Activated gamma-delta T cell treated with Interleukin-2 at 50 U/mL for 16 hours (primary cell): ENCODE data around the gene SEBOX.

Experiments
- DNase-seq: peaks from one replicate; pipeline ENCODE4 v3.0.0-alpha.2; 2020

SEBOX gene, protein sequence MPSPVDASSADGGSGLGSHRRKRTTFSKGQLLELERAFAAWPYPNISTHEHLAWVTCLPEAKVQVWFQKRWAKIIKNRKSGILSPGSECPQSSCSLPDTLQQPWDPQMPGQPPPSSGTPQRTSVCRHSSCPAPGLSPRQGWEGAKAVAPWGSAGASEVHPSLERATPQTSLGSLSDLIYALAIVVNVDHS

DNA sequence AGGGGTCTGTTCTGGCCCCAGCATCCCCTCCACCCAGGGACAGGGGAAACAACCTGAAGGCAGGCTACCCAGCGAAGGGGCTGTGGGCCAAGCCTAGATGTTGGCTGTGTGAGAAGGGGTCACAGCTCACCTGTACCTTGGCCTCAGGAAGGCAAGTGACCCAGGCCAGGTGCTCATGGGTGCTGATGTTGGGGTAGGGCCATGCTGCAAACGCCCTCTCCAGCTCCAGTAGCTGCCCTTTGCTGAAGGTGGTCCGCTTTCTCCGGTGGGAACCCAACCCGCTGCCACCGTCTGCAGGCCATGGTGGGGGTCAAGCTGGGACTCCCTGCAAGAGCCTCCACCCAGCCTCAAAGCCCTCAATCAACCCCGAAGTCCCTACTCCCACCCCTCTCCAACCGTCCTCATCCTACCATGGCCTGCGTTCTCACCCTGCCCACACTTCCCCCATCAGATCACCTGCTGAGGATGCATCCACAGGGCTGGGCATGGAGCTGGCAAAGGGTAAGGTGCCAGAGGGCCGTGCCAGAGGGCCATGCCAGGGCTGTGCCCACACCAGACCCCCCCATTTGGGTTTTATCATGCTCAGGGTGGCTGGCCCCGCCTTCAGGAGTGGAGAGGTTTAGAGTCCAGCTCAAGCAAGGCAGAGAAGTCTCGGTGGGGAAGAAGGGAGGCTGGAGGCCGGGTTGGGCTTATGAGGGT is at the start of gene SEBOX:
Gene SEBOX (minus strand): TSS at position 535 of the 699 bp plus-strand sequence. CDS start 48 bp downstream, at position 487.
- no peak for DNase-seq

- no peak for DNase-seq
Measured at GRCh38 chr17:28413804-28414203, 48.8 kb upstream of the SEBOX start.

GRCh38 chr17:28412099-28412498 is 47.1 kb upstream of the SEBOX start:
- no peak for DNase-seq

- DNase-seq, result no peak
Measured at GRCh38 chr17:28407974-28408306, 42.9 kb upstream of the SEBOX start.

- DNase-seq, result no peak
Measured at GRCh38 chr17:28407130-28407973, 42.4 kb upstream of the SEBOX start.

DNA sequence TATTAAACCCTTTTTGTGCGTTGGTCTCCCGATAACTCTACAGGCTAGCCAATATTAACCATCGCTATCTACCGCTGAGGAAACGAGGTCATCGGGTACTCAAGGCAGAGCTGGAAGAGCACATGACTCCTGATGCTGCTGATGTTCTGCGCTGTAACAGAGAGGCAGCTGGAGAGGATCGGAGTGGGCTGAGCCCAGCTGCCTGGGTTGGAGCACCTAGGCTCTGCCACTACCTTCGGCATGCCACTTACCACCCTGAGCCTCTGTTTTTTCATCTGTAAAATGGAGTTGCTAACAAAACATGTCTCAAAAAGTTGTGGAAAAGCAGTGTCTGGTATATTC is 41.4 kb upstream of the SEBOX start:
- no peak for DNase-seq

- peak; percentile 34 for DNase-seq
Measured at GRCh38 chr17:28405632-28406472, 40.9 kb upstream of the SEBOX start, which contains the start of gene SLC46A1. Gene SLC46A1 (minus strand): TSS chr17:28406212. CDS start chr17:28406114, 98 bp downstream.

DNA sequence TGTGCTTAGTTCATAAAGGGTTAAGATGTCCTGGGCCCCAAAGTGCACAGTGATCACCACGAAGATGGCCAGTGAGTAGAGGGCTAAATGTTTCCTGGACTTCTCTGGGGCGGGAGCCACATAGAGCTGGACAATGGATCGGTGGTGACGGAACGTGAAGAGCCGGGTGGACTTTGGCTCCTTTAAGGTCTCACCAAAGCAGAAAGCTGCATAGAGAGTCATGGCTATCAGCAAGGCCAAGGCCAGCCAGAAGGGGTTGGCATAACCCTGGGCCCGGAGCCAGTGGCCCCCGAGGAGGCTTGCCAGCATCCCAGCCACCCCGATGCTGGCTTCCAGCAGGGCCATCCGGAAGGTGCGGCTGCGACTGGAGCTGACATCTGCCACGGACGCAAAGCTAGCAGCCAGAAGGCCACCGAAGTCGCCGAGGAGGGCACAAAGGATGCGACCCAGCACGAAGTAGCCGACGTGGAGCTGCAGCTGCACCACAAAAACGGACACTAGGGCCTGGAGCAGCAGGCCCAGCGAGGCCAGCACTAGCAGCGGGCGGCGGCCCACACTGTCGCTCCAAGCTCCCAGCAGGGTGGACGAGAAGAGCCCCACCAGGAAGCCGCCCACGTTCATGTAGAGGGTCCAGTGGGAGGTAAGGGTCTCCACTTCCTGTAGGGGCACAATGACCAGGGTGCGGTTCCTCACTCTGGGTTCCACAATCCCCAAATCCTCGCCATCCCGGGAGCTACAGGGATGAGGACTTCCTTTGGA is 40.0 kb upstream of the SEBOX start:
- no peak for DNase-seq

DNA sequence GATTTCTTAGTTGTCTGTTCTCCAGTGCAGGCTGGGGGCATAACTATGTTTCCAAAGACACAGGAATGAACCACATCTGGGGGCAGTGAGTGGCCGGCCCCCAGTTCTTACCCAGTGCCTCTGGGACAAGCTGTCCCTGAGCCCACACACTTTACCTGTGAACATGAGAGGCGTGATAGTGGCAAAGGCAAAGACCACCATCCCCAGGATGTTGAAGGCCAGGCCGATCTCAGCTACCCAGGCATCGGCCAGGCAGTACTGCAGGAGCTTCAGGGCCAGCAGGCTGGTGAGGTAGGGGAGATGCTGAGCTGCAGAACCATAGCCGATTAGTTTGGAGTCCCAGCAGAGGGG is 39.4 kb upstream of the SEBOX start:
- DNase-seq, result no peak

DNA sequence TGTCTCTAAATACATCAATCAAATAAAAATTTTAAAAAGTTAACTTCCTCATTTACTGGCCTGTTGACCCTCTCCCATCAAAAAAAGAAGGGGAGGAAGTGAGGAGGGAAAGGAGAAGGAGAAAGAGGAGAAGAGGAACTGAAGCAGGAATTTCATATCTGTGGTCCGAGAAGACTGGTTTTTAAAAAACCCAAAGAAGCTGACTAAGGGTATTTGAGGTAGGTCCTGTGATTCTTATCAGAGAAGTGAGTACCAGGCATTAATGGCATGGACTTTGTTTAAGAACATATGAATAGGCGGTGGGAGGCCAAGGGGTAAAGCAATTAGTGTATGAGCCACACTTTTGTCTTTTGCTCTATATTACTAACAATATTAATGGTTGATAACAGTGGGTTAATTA is 39.0 kb upstream of the SEBOX start:
- no peak for DNase-seq

GRCh38 chr17:28402844-28403243 is 37.8 kb upstream of the SEBOX start:
- DNase-seq, result no peak

DNA sequence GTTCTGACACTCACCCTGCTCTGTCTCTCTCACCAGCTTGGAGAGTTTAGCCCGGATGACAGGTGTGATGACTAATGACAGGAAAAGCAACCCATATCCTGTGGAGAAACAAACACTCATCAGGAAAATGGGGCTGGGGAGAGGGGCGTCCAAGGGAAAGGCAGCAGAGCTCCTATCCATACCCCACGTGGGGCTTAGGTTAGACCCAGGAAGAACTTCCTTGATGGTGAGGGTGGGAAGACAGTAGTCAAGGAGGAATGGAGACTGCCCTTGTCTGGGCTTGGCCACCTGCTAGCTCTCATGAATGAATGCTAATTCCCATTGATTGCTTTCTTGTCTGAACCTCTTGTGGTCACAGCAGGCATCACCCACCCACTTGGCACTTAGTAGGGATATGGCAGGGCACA is 37.2 kb upstream of the SEBOX start:
- DNase-seq, result no peak

DNA sequence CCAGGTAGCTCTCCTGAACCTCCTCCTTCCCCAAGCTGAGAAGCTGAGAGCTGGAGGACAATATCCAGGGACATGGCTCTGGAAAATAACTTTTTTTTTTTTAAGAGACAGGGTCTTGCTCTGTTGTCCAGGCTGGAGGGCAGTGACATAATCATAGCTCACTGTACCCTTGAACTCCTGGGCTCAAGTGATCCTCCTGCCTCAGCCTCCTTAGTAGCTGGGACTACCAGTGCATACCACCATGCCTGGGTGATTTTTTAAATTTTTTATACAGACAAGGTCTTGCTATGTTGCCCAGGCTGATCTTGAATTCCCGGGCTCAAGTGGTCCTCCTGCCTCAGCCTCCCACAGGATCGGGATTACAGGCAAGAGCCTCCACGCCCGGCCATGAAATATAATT is 34.8 kb upstream of the SEBOX start:
- DNase-seq, result no peak

- DNase-seq, result no peak
Measured at GRCh38 chr17:28398280-28398981, 33.4 kb upstream of the SEBOX start.

GRCh38 chr17:28397687-28398279 is 32.8 kb upstream of the SEBOX start:
- DNase-seq, result no peak

DNA sequence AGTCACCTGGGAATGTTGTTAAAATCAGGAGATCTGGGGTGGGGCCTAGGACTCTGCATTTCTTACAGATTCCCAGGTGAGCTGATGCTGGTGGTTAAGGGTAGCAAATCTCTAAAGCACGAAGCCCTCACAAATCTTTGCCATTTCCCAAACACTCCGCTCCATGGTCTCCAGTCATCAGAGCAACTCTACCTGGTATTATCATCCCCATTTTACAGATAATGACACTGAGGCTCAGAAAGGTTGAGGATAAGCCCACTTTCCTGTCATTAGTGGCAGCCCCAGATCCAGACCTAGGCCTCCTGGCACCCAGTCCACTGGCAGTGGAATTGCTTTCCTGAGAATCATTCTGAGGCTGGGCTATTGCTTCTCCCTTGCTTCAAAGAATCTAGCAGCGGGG is 32.3 kb upstream of the SEBOX start:
- DNase-seq, result no peak

DNA sequence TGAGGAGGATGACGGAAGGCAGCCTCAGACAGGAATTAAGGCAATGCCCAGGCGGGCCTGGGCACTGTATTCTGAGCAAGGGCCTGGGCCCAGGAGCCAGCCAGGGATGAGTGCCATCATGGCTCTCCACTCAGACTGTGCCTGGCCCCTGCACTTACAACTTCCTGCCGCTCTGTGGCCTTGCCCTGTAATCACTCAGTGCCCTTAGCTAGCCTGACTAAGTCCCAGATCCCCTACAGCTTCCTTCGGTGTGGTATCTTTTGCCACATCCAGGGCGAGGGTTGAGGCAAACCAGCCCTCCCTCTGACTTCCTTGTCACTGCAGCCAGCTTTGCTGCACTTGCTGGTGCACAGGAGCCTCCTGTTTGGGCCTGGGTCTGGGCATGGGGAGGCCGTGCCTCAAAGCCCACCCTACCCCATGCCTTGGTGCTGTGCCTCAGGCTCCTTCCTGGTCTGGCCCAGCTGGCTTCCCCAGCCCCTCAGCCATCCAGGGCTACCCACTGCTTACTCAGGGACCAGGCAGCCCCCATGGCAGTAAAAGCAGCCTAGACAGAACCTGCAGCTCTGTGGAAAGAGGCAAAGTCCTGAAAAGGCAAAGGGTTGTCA is 31.7 kb upstream of the SEBOX start:
- no peak for DNase-seq

DNA sequence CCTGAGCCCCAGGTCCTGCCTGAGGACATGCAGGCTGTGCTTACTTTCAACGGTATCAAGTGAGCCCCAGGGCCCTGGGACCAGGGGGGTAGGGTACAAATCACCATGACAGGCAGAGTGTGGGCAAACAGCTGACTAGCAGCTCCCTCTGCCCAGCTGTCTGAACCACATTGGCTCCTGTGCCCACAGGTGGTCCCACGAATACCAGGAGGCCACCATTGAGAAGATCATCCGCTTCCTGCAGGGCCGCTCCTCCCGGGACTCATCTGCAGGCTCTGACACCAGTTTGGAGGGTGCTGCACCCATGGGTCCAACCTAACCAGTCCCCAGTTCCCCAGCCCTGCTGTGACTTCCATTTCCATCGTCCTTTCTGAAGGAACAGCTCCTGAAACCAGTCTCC is 31.0 kb upstream of the SEBOX start:
- DNase-seq, result no peak

GRCh38 chr17:28395426-28395825 is 30.4 kb upstream of the SEBOX start:
- DNase-seq, result no peak

DNA sequence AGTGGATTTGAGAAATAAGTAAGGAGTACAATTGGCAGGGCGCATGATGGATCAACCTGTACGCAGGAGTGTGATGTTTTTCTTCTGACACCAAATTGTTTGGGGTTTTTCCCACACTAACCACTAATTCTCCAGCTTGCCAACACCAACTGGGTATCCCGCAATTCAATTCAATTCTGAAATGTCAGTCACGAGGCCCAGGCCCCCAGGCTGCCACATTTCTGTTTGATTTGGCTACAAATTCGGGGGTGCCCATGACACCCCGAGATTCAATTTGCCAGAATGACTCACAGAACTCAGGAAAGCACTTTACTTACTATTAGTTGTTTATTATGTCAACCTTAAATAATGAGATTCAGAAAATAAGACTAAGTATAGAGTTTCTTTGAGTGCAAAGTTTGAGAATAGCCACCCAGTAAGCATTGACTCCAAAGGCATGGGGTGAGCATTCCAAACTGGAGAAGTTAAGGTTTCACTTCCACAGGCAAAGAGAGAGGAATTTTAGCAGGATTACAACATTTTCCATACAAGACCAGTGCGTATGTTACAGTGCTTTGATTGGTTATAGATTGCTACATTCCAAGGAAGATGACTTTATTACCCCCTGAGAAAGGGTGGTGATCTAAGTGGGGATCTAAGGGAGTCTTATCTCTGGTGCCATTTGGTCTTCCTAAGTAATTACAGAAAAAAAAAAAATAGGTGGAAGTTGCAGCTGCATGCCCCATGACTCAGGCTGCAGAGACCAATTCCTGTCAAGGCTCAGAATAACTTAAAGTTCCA is 29.5 kb upstream of the SEBOX start:
- no peak for DNase-seq
